Measurements from ENCODE around the gene OPA3. TPM values are rescaled to one million over a fixed set of nuclear protein-coding genes. Genes with fewer than 3 reads are reported as not detected.

OPA3 gene
- total RNA-seq, 1 donor from 2014 or later: 15.0 TPM

- intact Hi-C loops (cut with micrococcal nuclease): loop anchor here (1.0 to 10.0 kb wide), 12 partner anchors 9 to 1979 kb away; partner anchors contain the start of genes DMWD, ETHE1, FOXA3 and POLR1G
These were observed 78.2 kb downstream of the OPA3 start for GRCh38 chr19:45506246-45506988.

GRCh38 chr19:45505996-45506245 is 78.7 kb downstream of the OPA3 start:
- intact Hi-C loops (cut with micrococcal nuclease): loop anchor here (1.0 to 10.0 kb wide), 12 partner anchors 9 to 1979 kb away; partner anchors contain the start of genes DMWD, ETHE1, FOXA3 and POLR1G

- intact Hi-C loops (cut with micrococcal nuclease): loop anchor here (5.0 to 10.0 kb wide), 3 partner anchors 287 to 1978 kb away; partner anchors contain the start of genes DMWD, ETHE1, FOXA3 and SYMPK
These were observed 79.2 kb downstream of the OPA3 start for GRCh38 chr19:45505151-45505995.

- intact Hi-C loops (cut with micrococcal nuclease): loop anchor here (10.0 kb wide), 1 partner anchor 361 kb away; the partner anchor contains the start of genes FOXA3 and SYMPK
These were observed 80.7 kb downstream of the OPA3 start for GRCh38 chr19:45503909-45504308.

GRCh38 chr19:45502111-45502510 is 82.5 kb downstream of the OPA3 start:
- intact Hi-C loops (cut with micrococcal nuclease): loop anchor here (10.0 kb wide), 1 partner anchor 363 kb away; the partner anchor contains the start of genes FOXA3 and SYMPK

- intact Hi-C loops (cut with micrococcal nuclease): loop anchor here (10.0 kb wide), 1 partner anchor 363 kb away; the partner anchor contains the start of genes FOXA3 and SYMPK
These were observed 82.9 kb downstream of the OPA3 start for GRCh38 chr19:45501730-45502014.

GRCh38 chr19:45500918-45501729 is 83.5 kb downstream of the OPA3 start:
- intact Hi-C loops (cut with micrococcal nuclease): loop anchor here (10.0 kb wide), 1 partner anchor 364 kb away; the partner anchor contains the start of genes FOXA3 and SYMPK

- intact Hi-C loops (cut with micrococcal nuclease): loop anchor here (5.0 to 10.0 kb wide), 3 partner anchors 365 to 1773 kb away; partner anchors contain the start of genes CCDC61, FOXA3, INAFM1 and SYMPK
These were observed 85.1 kb downstream of the OPA3 start for GRCh38 chr19:45499196-45500180.

- intact Hi-C loops (cut with micrococcal nuclease): loop anchor here (5.0 kb wide), 2 partner anchors 499 to 1774 kb away; partner anchors contain the start of genes CCDC61 and INAFM1
These were observed 86.0 kb downstream of the OPA3 start, which contains the start of gene PPM1N for GRCh38 chr19:45498411-45499195. Gene PPM1N, plus strand, starts transcription at chr19:45498443. Its CDS starts 30 bp downstream, at chr19:45498473.

- intact Hi-C loops (cut with micrococcal nuclease): loop anchor here (1.0 to 5.0 kb wide), 8 partner anchors 9 to 1775 kb away; partner anchors contain the start of genes CCDC61, INAFM1 and OPA3
These were observed 86.8 kb downstream of the OPA3 start for GRCh38 chr19:45497791-45498190.

GRCh38 chr19:45496349-45496953 is 88.2 kb downstream of the OPA3 start:
- intact Hi-C loops (cut with micrococcal nuclease): loop anchor here (5.0 kb wide), 2 partner anchors 501 to 1776 kb away; partner anchors contain the start of genes CCDC61 and INAFM1

GRCh38 chr19:45495178-45495577 is 89.4 kb downstream of the OPA3 start:
- intact Hi-C loops (cut with micrococcal nuclease): loop anchor here (5.0 kb wide), 2 partner anchors 502 to 1777 kb away; partner anchors contain the start of genes CCDC61 and INAFM1

- intact Hi-C loops (cut with micrococcal nuclease): no loop called here
These were observed 90.2 kb downstream of the OPA3 start for GRCh38 chr19:45494261-45494916.

GRCh38 chr19:45492627-45493470 is 91.8 kb downstream of the OPA3 start:
- intact Hi-C loops (cut with micrococcal nuclease): loop anchor here (1.0 to 2.0 kb wide), 3 partner anchors 8 to 65 kb away; partner anchors contain the start of gene VASP

GRCh38 chr19:45492137-45492626 is 92.4 kb downstream of the OPA3 start:
- intact Hi-C loops (cut with micrococcal nuclease): loop anchor here (2.0 kb wide), 1 partner anchor 15 kb away; the partner anchor contains the start of gene VASP

GRCh38 chr19:45489216-45489855 is 95.3 kb downstream of the OPA3 start:
- intact Hi-C loops (cut with micrococcal nuclease): loop anchor here (5.0 kb wide), 1 partner anchor 397 kb away; the partner anchor contains the start of gene PPP1R37

Measured in T-helper 1 cell treated with Interleukin-12 subunit alpha and Interleukin-12 subunit beta and Interleukin-4 antibody, amounts not matched to agents 30 ng/mL and 1 ng/mL, for 36 hours (primary cell).